Spleen (tissue), 11 donors: ENCODE measurements around the gene DLG2. TPM values are rescaled to one million over a fixed set of nuclear protein-coding genes. Genes with fewer than 3 reads are reported as not detected.

Source experiments
- DNase-seq: peaks from one replicate; pipeline ENCODE4 v3.0.0-alpha.2; 2020
- H3K27ac ChIP-seq, 8 donors: fragments of 200-600 bp; sonication (generic) in 7 of 8; 1 replicate in 4 of 8; 2 replicates in 4 of 8; pipeline versions ENCODE4 v1.5.0 to v1.8.0; 2016 to 2021; ENCODE audit warnings: inconsistent platforms in 4 of 8, mild to moderate bottlenecking in 4 of 8, moderate library complexity in 1 of 8
- H3K27me3 ChIP-seq, 7 donors: fragments of 200-600 bp; sonication (generic) in 6 of 7; replicated peaks in 1 of 7; 1 replicate in 4 of 7; 2 replicates in 3 of 7; pipeline versions ENCODE4 v1.5.0 to v1.8.0; 2016 to 2021; ENCODE audit warnings: inconsistent platforms in 3 of 7, mild to moderate bottlenecking in 1 of 7
- H3K36me3 ChIP-seq, 6 donors: fragments of 200-600 bp; sonication (generic) in 5 of 6; 1 replicate in 4 of 6; 2 replicates in 2 of 6; pipeline versions ENCODE4 v1.5.0 to v1.8.0; 2016 to 2021; ENCODE audit warnings: inconsistent platforms in 2 of 6
- H3K4me1 ChIP-seq, 6 donors: fragments of 200-600 bp; sonication (generic) in 5 of 6; 1 replicate in 3 of 6; 2 replicates in 3 of 6; pipeline versions ENCODE4 v1.5.0 to v1.8.0; 2016 to 2021; ENCODE audit warnings: inconsistent platforms in 3 of 6
- H3K4me3 ChIP-seq, 8 donors: fragments of 200-600 bp; sonication (generic) in 7 of 8; 1 replicate in 4 of 8; 2 replicates in 4 of 8; pipeline versions ENCODE4 v1.5.0 to v1.8.0; 2016 to 2021; ENCODE audit warnings: inconsistent platforms in 4 of 8, mild to moderate bottlenecking in 4 of 8, moderate library complexity in 2 of 8
- H3K9me3 ChIP-seq, 8 donors: fragments of 200-600 bp; sonication (generic) in 7 of 8; 1 replicate in 4 of 8; 2 replicates in 4 of 8; pipeline versions ENCODE4 v1.5.0 to v1.8.0; 2016 to 2021; ENCODE audit warnings: inconsistent platforms in 4 of 8
- POLR2A ChIP-seq, 3 donors: fragments of 450-650 bp; IDR thresholded peaks; one replicate each; pipeline ENCODE4 v1.5.1; 2017; ENCODE audit warnings: antibody characterized with exemption in 3 of 3, mild to moderate bottlenecking in 1 of 3
- POLR2AphosphoS5 ChIP-seq, 3 donors: sonication (generic); formaldehyde crosslinking; IDR thresholded peaks; one replicate each; pipeline ENCODE4 v1.5.1; 2017; ENCODE audit warnings: antibody characterized with exemption in 3 of 3
- WGBS, 5 donors: extraction: QIAGEN DNeasy Blood & Tissue Kit in 3 of 5; methylation state at CpG; one replicate each; pipeline versions ENCODE4 v1.1.5 to v1.1.7; 2013 to 2018; 5-methylcytosine and 5-hydroxymethylcytosine counted together
- intact Hi-C: fragments of 100-400 bp; cut with DNase I; formaldehyde crosslinking; loops from one replicate; pipeline ENCODE4 v1.15.0; 2023; ENCODE audit warnings: low total_unique reads
- polyA plus RNA-seq, 3 donors: library from polyadenylated mRNA; stranded (reverse); fragments of 200-250 nt; gene quantifications; one replicate each; pipeline ENCODE4 v1.2.1, GENCODE V29; 2013
- total RNA-seq, 7 donors: library from RNA; depleted of rRNA in 3 of 7; stranded (reverse); fragments of >200 nt in 3 of 7; fragmentation: NEBNext Ultra II Directional in 4 of 7; extraction: Animal tissue kit (Norgen Biotek cat#: 25700) in 4 of 7; gene quantifications; one replicate each; pipeline versions ENCODE4 v1.1.0 to v1.2.1, GENCODE V29; 2016 to 2021
- TF ChIP-seq, protein P1 (sequence below), 11 experiments: fragments of 200-600 bp in 7 of 11; fragments of 450-650 bp in 4 of 11; sonication (generic) in 4 of 11; IDR thresholded peaks in 8 of 11; conservative IDR thresholded peaks in 3 of 11; 1 replicate in 7 of 11; 2 replicates in 4 of 11; pipeline versions ENCODE4 v1.4.0 to v1.8.0; 2016 to 2021; ENCODE audit warnings: antibody characterized with exemption in 11 of 11, inconsistent platforms in 4 of 11, mild to moderate bottlenecking in 1 of 11
- donor health status: healthy with polysubstance abuse.
- donor health status: DM: no; HTN: no; CAD: no; lungs with moderate emphysema.
- donor health status: DM: no; HTN: no; CAD: no.
- donor health status: Bipolar disorder and iron deficiency.
- donor health status: healthy.
- donor health status: DM: no; HTN: no; CAD: no.
- donor health status: DM: yes; HTN: yes; CAD: no.

The DLG2 gene
- total and polyA plus RNA-seq, 10 donors = 0.43 to 12.7 (median 7.9) TPM

DNA sequence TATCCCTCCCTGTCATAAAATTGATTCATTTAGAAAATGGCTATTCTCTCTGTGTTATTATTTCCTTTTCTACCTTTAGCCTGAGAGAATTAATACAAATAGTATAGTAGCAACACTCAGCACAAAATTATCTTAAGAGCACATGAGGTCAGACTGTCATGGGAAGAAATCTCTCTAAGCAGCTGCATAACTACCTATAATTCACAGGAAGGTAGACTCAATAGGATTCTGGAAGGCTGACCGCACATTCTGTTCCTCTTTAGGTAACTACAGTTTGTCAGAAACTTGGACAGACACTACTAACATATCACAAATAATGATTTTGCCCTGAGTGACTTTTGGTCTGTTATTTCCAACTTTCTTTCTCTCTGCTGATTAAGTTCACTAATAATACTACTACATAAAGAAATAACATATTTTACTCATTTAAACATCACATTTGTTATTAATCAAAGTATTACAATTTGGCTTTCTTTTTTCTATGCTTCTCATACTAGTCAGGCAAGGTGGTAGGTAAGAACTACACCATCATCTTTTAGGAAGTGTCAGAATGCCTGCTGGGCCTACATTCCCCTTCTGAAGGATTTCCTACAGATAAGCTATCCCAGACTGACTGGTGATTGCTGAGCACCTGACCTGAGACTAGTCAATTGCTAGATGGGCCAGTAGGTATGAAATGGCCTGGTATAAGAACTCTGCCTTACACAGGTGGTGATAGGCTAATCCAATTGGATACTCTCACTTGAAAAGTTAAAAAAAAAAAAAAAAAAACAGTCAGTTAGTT is 325.1 kb downstream of the DLG2 start:
- Histone ChIP-seq H3K27ac (no peak overlapping the region), H3K9me3 (peaks cover 0 to 11% (median 0%) of the 10 kb centered on the region in 8 donors), H3K4me1 (no peaks in the 10 kb centered on the region), H3K36me3 (no peaks in the 10 kb centered on the region), H3K27me3 (no peaks in the 10 kb centered on the region), H3K4me3 (no peak overlapping the region)
- WGBS, 5 donors = 50 to 88% (median 74%) methylated on average over 1 of the region's 1 CpG
- TF ChIP-seq POLR2A (IDR thresholded peaks at IDR 0.05) = no peak
- TF ChIP-seq, protein P1, sequence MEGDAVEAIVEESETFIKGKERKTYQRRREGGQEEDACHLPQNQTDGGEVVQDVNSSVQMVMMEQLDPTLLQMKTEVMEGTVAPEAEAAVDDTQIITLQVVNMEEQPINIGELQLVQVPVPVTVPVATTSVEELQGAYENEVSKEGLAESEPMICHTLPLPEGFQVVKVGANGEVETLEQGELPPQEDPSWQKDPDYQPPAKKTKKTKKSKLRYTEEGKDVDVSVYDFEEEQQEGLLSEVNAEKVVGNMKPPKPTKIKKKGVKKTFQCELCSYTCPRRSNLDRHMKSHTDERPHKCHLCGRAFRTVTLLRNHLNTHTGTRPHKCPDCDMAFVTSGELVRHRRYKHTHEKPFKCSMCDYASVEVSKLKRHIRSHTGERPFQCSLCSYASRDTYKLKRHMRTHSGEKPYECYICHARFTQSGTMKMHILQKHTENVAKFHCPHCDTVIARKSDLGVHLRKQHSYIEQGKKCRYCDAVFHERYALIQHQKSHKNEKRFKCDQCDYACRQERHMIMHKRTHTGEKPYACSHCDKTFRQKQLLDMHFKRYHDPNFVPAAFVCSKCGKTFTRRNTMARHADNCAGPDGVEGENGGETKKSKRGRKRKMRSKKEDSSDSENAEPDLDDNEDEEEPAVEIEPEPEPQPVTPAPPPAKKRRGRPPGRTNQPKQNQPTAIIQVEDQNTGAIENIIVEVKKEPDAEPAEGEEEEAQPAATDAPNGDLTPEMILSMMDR (IDR thresholded peaks at IDR 0.05 in 8 of 11, conservative IDR thresholded peaks at IDR 0.05 in 3 of 11) = no peak
- DNase-seq = no peak
- intact Hi-C loops = no loop called here

DNA sequence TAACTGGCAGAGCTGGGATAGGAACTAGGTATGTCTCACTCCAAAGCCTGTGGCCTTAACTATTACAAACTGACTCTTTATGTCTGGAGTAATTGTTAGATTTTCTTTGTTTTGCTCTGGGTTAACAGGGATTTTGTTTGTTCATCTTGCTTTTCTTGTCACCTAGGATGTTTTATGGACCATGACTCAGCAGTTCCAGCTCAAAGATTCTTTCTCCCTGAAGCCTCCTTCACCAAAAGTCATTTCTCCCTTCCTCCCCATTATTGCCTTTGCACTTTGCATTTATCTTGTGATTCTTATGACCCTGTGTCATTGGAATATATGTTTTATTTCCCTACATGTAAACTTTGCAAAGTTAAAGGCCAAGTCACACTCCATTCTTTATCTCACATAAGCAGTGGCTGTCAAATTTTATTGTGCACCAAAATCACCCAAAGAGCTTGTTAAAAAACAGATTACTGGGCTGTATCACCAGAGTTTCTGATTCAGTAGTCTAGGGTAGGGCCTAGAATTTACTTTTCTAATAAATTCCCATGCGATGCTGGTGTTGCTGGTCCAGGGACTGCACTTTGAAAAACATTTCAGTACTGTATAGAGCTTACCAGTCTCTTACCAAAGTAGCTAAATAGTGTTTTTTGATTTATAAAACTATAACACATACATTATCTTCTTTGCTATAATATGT is 327.7 kb downstream of the DLG2 start:
- Histone ChIP-seq H3K9me3 (no peaks in the 10 kb centered on the region), H3K4me1 (no peaks in the 10 kb centered on the region), H3K27me3 (no peaks in the 10 kb centered on the region), H3K36me3 (no peaks in the 10 kb centered on the region), H3K4me3 (no peak overlapping the region), H3K27ac (no peak overlapping the region)
- intact Hi-C loops = no loop called here
- 76 to 92% (median 86%) methylated on average over 1 of the region's 1 CpG for WGBS, 5 donors
- no peak for DNase-seq
- TF ChIP-seq, protein P1 (IDR thresholded peaks at IDR 0.05 in 8 of 11, conservative IDR thresholded peaks at IDR 0.05 in 3 of 11) = no peak
- TF ChIP-seq POLR2AphosphoS5 (IDR thresholded peaks at IDR 0.05) (no peak), POLR2A (IDR thresholded peaks at IDR 0.05) (no peak)

DNA sequence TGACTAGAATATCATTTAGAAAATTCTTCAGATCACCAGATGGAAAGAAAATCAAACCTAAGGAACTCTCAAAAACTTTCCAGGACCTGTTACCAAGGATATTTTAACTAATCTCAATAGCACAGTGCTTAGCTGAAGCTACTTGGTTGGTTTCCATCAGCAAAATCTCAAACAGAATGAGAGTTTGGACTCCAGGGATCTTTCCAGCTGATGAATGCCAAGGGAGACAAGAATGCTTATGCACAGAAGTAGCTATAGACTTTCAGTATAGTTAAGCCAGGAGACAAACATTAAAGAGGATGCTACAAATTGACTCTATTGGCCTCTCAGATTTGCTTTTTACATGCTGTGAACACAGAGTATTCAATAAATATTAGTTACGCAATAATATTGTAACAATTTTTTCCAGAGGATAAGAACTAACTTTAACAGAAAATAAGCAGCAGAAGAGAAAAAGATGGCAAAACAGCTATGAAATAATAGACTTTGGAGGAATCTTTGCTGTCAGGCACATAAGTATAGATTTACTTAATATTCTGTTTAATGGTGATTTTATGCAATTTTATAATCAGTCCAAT is 331.4 kb downstream of the DLG2 start:
- TF ChIP-seq POLR2AphosphoS5 (IDR thresholded peaks at IDR 0.05) (no peak), POLR2A (IDR thresholded peaks at IDR 0.05) (no peak)
- TF ChIP-seq, protein P1 (IDR thresholded peaks at IDR 0.05 in 8 of 11, conservative IDR thresholded peaks at IDR 0.05 in 3 of 11) = no peak
- intact Hi-C loops = no loop called here
- H3K27ac ChIP-seq = no peak overlapping the region
- no peak for DNase-seq
- WGBS, 5 donors = 95 to 100% (median 98%) methylated on average over 1 of the region's 1 CpG
- no peaks in the 10 kb centered on the region for H3K4me1 ChIP-seq
- no peaks in the 10 kb centered on the region for H3K36me3 ChIP-seq
- no peak overlapping the region for H3K4me3 ChIP-seq
- H3K9me3 ChIP-seq = no peaks in the 10 kb centered on the region
- H3K27me3 ChIP-seq = no peaks in the 10 kb centered on the region

DNA sequence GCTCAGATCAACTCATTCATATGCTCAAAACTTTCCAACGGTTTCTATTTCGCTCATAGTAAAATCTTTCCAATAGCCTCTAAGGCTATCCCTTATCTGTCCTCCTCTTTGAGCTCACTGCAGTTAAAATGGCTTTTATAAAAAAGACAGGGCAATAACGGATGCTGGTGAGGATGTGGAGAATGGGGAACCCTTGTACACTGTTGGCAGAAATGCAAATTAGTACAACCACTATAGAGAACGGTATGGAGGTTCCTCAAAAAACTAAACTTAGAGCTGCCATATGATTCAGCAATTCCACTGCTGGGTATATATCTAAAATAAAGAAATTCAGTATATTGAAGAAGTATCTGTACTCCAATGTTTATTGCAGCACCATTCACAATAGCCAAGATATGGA is 345.6 kb downstream of the DLG2 start:
- H3K4me3 ChIP-seq = no peak overlapping the region
- H3K4me1 ChIP-seq = no peaks in the 10 kb centered on the region
- WGBS, 5 donors = 59 to 72% (median 65%) methylated on average over 4 of the region's 4 CpGs
- no peak for DNase-seq
- H3K36me3 ChIP-seq = no peaks in the 10 kb centered on the region
- intact Hi-C loops = no loop called here
- no peaks in the 10 kb centered on the region for H3K27me3 ChIP-seq
- TF ChIP-seq, protein P1 (IDR thresholded peaks at IDR 0.05 in 8 of 11, conservative IDR thresholded peaks at IDR 0.05 in 3 of 11) = no peak
- no peak for TF ChIP-seq POLR2A (IDR thresholded peaks at IDR 0.05)
- no peak for TF ChIP-seq POLR2AphosphoS5 (IDR thresholded peaks at IDR 0.05)
- no peaks in the 10 kb centered on the region for H3K9me3 ChIP-seq
- H3K27ac ChIP-seq = no peak overlapping the region
